WTC11 (cell line): ENCODE results near the gene ZSCAN5C. TPM values are rescaled to one million over a fixed set of nuclear protein-coding genes. Genes with fewer than 3 reads are reported as not detected.

ENCODE experiments used
- ATAC-seq: fragments of 200-7000 bp; cut with Tn5 transposase; 2 replicates; pipeline ENCODE4 v1.10.0; 2021; ENCODE audit warnings: mild to moderate bottlenecking, moderate library complexity
- CTCF ChIA-PET: fragments of 300-600 bp; sonication (Branson Sonifier 250); formaldehyde crosslinking; loops from one replicate; lab custom pipeline; 2021; ENCODE audit warnings: antibody characterized with exemption; lab: Charles Lee
- POLR2A ChIA-PET: fragments of 350-600 bp; sonication (Branson Sonifier 250); formaldehyde crosslinking; loops from one replicate; lab custom pipeline; 2021; ENCODE audit warnings: antibody characterized with exemption; lab: Charles Lee
- DNase-seq: peaks from one replicate; pipeline ENCODE4 v3.0.0; 2021; ENCODE audit warnings: low spot score
- H3K27ac Mint-ChIP-seq: 2 replicates; pipeline ENCODE4 v1.8.0; 2021; ENCODE audit warnings: mixed read lengths
- H3K27me3 Mint-ChIP-seq: 2 replicates; pipeline ENCODE4 v1.8.0; 2021; ENCODE audit warnings: low read depth, mild to moderate bottlenecking, moderate library complexity, mixed read lengths
- H3K36me3 Mint-ChIP-seq: 2 replicates; pipeline ENCODE4 v1.8.0; 2021; ENCODE audit warnings: mixed read lengths
- H3K4me1 Mint-ChIP-seq: 2 replicates; pipeline ENCODE4 v1.8.0; 2022; ENCODE audit warnings: mixed read lengths
- H3K4me3 Mint-ChIP-seq: 2 replicates; pipeline ENCODE4 v1.8.0; 2021; ENCODE audit warnings: mild to moderate bottlenecking, moderate library complexity, mixed read lengths
- H3K9me3 Mint-ChIP-seq: 2 replicates; pipeline ENCODE4 v1.8.0; 2021; ENCODE audit warnings: mixed read lengths
- FOXP1 ChIP-seq: sonication (generic); formaldehyde crosslinking; IDR thresholded peaks from 2 replicates; pipeline ENCODE4 v1.8.0; 2022; ENCODE audit warnings: missing genetic modification reagents, mild to moderate bottlenecking, moderate library complexity, borderline replicate concordance
- GRHL2 ChIP-seq: fragments of 250-450 bp; sonication (Bioruptor Pico); IDR thresholded peaks from 2 replicates; pipeline ENCODE4 v1.8.0; 2022; ENCODE audit warnings: mild to moderate bottlenecking, moderate library complexity; ENCODE audit not compliant: insufficient replicate concordance, severe bottlenecking
- GTF2I ChIP-seq: fragments of 250-450 bp; sonication (Bioruptor Pico); conservative IDR thresholded peaks from 2 replicates; pipeline ENCODE4 v1.4.0; 2021; ENCODE audit warnings: mild to moderate bottlenecking
- NFYB ChIP-seq: sonication (generic); formaldehyde crosslinking; conservative IDR thresholded peaks from 2 replicates; pipeline ENCODE4 v1.8.0; 2022; ENCODE audit warnings: low read depth, missing genetic modification reagents
- TCF7 ChIP-seq: sonication (generic); formaldehyde crosslinking; IDR thresholded peaks from 2 replicates; pipeline ENCODE4 v1.8.0; 2022; ENCODE audit warnings: mild to moderate bottlenecking, low read depth, missing genetic modification reagents, moderate library complexity
- ZNF396 ChIP-seq: fragments of 250-450 bp; sonication (Bioruptor Pico); IDR thresholded peaks from 2 replicates; pipeline ENCODE4 v1.8.0; 2021; ENCODE audit warnings: mild to moderate bottlenecking, moderate library complexity, borderline replicate concordance
- ZNF423 ChIP-seq: fragments of 250-450 bp; sonication (Bioruptor Pico); IDR thresholded peaks from 2 replicates; pipeline ENCODE4 v2.1.2; 2022; ENCODE audit warnings: mild to moderate bottlenecking, moderate library complexity
- total RNA-seq: library from RNA; stranded (reverse); gene quantifications from 3 replicates; pipeline ENCODE4 v1.2.3, GENCODE V29; 2021
- TF ChIP-seq, protein P1 (sequence below): fragments of 250-450 bp; sonication (Bioruptor Pico); IDR thresholded peaks from 2 replicates; pipeline ENCODE4 v2.1.2; 2022; ENCODE audit warnings: mild to moderate bottlenecking, moderate library complexity
- TF ChIP-seq, protein P2 (sequence below): fragments of 250-450 bp; sonication (Bioruptor Pico); IDR thresholded peaks from 2 replicates; pipeline ENCODE4 v1.8.0; 2021; ENCODE audit warnings: mild to moderate bottlenecking
- TF ChIP-seq, protein P3 (sequence below): sonication (generic); formaldehyde crosslinking; IDR thresholded peaks from 2 replicates; pipeline ENCODE4 v1.8.1; 2023; ENCODE audit warnings: mild to moderate bottlenecking, missing genetic modification reagents, moderate library complexity
- TF ChIP-seq, protein P4 (sequence below): fragments of 200-600 bp; IDR thresholded peaks from 2 replicates; pipeline ENCODE4 v1.8.0; 2022; ENCODE audit warnings: antibody characterized with exemption
- TF ChIP-seq, protein P5 (sequence below): sonication (generic); formaldehyde crosslinking; IDR thresholded peaks from 2 replicates; pipeline ENCODE4 v1.8.0; 2022; ENCODE audit warnings: mild to moderate bottlenecking, missing genetic modification reagents
- TF ChIP-seq, protein P6 (sequence below): sonication (generic); formaldehyde crosslinking; IDR thresholded peaks from 2 replicates; pipeline ENCODE4 v1.8.1; 2023; ENCODE audit warnings: mild to moderate bottlenecking, missing genetic modification reagents, borderline replicate concordance
- TF ChIP-seq, protein P7 (sequence below): sonication (generic); formaldehyde crosslinking; IDR thresholded peaks from 2 replicates; pipeline ENCODE4 v1.8.0; 2023; ENCODE audit warnings: mild to moderate bottlenecking, missing genetic modification reagents
- TF ChIP-seq, protein P8 (sequence below): sonication (generic); formaldehyde crosslinking; IDR thresholded peaks from 2 replicates; pipeline ENCODE4 v1.8.0; 2022; ENCODE audit warnings: mild to moderate bottlenecking, missing genetic modification reagents

Gene ZSCAN5C
- total RNA-seq, 1 experiment from 2014 or later, result not detected

DNA sequence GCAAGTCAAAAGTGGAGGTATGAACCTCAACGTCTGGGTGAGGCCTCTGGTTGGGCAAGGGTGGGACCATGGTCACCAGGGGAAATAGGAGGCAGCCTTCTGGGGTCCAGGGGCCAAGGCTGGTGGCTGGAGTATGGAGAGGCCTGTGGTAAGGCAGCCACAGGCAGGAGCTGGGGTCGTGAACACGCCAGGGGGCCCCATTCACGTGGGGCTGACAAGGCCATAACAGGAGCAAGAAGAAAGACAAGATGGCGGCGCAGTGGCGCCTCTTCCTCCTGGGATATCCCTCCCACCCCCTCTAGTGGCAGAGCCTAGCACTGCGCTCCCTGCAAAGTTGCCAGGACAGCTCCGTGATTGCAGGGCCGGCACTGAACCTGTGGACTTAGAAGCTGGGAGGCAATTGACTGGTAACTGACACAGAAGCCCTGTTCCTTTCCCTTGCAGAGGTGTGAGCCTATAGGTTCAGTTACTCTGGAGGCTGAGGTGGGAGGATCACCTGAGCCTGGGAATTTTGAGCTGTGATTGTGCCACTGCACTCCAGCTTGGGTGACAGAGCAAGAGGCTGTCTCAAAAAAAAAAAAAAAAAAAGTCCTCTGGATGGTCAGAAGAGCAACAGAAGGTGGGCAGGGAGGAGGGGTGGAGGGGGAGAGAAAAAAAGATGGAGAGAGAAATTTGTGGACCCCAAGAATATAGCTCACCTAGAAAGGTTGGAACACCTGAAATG is 50.8 kb downstream of the ZSCAN5C start:
- Mint-ChIP-seq H3K36me3 (peaks cover 12% of the 10 kb centered on the region), H3K4me1 (no peaks in the 10 kb centered on the region), H3K4me3 (no peak overlapping the region), H3K9me3 (peaks cover 13% of the 10 kb centered on the region)
- CTCF ChIA-PET, result interaction anchor here (0.5 to 5.3 kb wide), 51 partner anchors 8 to 680 kb away, joined by 3 to 48 read pairs (median 5); partner anchors contain the start of genes EDDM13, GALP and ZSCAN5A
- POLR2A ChIA-PET, result interaction anchor here (0.7 to 1.0 kb wide), 2 partner anchors 98 to 193 kb away, joined by 3 to 4 read pairs; no protein-coding TSS in a partner anchor
- ATAC-seq, result peak; percentile 97
- TF ChIP-seq, protein P1, sequence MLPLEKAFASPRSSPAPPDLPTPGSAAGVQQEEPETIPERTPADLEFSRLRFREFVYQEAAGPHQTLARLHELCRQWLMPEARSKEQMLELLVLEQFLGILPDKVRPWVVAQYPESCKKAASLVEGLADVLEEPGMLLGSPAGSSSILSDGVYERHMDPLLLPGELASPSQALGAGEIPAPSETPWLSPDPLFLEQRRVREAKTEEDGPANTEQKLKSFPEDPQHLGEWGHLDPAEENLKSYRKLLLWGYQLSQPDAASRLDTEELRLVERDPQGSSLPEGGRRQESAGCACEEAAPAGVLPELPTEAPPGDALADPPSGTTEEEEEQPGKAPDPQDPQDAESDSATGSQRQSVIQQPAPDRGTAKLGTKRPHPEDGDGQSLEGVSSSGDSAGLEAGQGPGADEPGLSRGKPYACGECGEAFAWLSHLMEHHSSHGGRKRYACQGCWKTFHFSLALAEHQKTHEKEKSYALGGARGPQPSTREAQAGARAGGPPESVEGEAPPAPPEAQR (CRISPR knock-in tag), result 0 out of 2 replicates have a peak, but pooled peaks have one; percentile 59
- TF ChIP-seq, protein P2, sequence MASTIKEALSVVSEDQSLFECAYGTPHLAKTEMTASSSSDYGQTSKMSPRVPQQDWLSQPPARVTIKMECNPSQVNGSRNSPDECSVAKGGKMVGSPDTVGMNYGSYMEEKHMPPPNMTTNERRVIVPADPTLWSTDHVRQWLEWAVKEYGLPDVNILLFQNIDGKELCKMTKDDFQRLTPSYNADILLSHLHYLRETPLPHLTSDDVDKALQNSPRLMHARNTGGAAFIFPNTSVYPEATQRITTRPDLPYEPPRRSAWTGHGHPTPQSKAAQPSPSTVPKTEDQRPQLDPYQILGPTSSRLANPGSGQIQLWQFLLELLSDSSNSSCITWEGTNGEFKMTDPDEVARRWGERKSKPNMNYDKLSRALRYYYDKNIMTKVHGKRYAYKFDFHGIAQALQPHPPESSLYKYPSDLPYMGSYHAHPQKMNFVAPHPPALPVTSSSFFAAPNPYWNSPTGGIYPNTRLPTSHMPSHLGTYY (CRISPR knock-in tag), result 0 out of 2 replicates have a peak, but pooled peaks have one; percentile 24
- TF ChIP-seq ZNF423 (CRISPR knock-in tag) (peak; percentile 22; the same call in 1 of the 2 replicates), NFYB (no peak), FOXP1 (CRISPR knock-in tag) (no peak), GTF2I (0 out of 2 replicates have a peak, but pooled peaks have one; percentile 10), ZNF396 (CRISPR knock-in tag) (peak; percentile 89; the same call in 1 of the 2 replicates)
- TF ChIP-seq, protein P3, sequence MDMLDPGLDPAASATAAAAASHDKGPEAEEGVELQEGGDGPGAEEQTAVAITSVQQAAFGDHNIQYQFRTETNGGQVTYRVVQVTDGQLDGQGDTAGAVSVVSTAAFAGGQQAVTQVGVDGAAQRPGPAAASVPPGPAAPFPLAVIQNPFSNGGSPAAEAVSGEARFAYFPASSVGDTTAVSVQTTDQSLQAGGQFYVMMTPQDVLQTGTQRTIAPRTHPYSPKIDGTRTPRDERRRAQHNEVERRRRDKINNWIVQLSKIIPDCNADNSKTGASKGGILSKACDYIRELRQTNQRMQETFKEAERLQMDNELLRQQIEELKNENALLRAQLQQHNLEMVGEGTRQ (CRISPR knock-in tag), result no peak
- TF ChIP-seq, protein P4, sequence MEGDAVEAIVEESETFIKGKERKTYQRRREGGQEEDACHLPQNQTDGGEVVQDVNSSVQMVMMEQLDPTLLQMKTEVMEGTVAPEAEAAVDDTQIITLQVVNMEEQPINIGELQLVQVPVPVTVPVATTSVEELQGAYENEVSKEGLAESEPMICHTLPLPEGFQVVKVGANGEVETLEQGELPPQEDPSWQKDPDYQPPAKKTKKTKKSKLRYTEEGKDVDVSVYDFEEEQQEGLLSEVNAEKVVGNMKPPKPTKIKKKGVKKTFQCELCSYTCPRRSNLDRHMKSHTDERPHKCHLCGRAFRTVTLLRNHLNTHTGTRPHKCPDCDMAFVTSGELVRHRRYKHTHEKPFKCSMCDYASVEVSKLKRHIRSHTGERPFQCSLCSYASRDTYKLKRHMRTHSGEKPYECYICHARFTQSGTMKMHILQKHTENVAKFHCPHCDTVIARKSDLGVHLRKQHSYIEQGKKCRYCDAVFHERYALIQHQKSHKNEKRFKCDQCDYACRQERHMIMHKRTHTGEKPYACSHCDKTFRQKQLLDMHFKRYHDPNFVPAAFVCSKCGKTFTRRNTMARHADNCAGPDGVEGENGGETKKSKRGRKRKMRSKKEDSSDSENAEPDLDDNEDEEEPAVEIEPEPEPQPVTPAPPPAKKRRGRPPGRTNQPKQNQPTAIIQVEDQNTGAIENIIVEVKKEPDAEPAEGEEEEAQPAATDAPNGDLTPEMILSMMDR, result peak; percentile 91
- TF ChIP-seq, protein P5, sequence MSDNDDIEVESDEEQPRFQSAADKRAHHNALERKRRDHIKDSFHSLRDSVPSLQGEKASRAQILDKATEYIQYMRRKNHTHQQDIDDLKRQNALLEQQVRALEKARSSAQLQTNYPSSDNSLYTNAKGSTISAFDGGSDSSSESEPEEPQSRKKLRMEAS (CRISPR knock-in tag), result peak; percentile 66; the same call in 1 of the 2 replicates
- TF ChIP-seq, all 79 proteins: peak for 7
- peak; percentile 96 for DNase-seq
- Mint-ChIP-seq H3K27me3 (peaks cover 12% of the 10 kb centered on the region; the same call in 1 of the 2 replicates), H3K27ac (no peak overlapping the region)

DNA sequence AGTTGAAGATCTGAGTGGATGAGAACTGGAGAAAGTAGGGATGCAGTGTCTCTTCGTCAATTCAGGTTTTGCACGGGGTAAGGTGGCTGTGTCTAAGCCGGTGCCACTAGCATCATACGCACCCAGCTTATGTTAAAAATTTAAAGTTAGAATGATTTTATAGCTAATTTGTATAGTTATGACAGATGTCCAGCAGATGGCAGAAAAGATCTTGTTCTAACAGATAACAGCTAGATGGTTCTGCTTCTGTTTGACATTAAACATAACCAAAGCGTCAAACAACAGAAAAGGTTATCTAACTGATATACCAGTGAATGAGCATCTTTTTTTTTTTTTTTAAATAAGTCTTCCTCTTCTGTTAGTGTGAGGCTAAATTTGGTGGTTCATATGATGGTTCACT is 51.7 kb downstream of the ZSCAN5C start:
- H3K27me3 Mint-ChIP-seq, result peaks cover 12% of the 10 kb centered on the region; the same call in 1 of the 2 replicates
- ATAC-seq (no peak), DNase-seq (no peak)
- CTCF ChIA-PET, result interaction anchor here (0.6 to 5.3 kb wide), 38 partner anchors 7 to 188 kb away, joined by 3 to 48 read pairs (median 6); partner anchors contain the start of genes EDDM13 and ZSCAN5A
- peaks cover 12% of the 10 kb centered on the region for H3K36me3 Mint-ChIP-seq
- POLR2A ChIA-PET, result interaction anchor here (0.9 to 1.0 kb wide), 2 partner anchors 99 to 118 kb away, joined by 3 read pairs; no protein-coding TSS in a partner anchor
- H3K4me3 Mint-ChIP-seq, result no peak overlapping the region
- no peak overlapping the region for H3K27ac Mint-ChIP-seq
- H3K4me1 Mint-ChIP-seq, result no peaks in the 10 kb centered on the region
- peaks cover 13% of the 10 kb centered on the region for H3K9me3 Mint-ChIP-seq
- TF ChIP-seq GRHL2 (CRISPR knock-in tag) (no peak), TCF7 (CRISPR knock-in tag) (no peak), NFYB (no peak)
- TF ChIP-seq, protein P6, sequence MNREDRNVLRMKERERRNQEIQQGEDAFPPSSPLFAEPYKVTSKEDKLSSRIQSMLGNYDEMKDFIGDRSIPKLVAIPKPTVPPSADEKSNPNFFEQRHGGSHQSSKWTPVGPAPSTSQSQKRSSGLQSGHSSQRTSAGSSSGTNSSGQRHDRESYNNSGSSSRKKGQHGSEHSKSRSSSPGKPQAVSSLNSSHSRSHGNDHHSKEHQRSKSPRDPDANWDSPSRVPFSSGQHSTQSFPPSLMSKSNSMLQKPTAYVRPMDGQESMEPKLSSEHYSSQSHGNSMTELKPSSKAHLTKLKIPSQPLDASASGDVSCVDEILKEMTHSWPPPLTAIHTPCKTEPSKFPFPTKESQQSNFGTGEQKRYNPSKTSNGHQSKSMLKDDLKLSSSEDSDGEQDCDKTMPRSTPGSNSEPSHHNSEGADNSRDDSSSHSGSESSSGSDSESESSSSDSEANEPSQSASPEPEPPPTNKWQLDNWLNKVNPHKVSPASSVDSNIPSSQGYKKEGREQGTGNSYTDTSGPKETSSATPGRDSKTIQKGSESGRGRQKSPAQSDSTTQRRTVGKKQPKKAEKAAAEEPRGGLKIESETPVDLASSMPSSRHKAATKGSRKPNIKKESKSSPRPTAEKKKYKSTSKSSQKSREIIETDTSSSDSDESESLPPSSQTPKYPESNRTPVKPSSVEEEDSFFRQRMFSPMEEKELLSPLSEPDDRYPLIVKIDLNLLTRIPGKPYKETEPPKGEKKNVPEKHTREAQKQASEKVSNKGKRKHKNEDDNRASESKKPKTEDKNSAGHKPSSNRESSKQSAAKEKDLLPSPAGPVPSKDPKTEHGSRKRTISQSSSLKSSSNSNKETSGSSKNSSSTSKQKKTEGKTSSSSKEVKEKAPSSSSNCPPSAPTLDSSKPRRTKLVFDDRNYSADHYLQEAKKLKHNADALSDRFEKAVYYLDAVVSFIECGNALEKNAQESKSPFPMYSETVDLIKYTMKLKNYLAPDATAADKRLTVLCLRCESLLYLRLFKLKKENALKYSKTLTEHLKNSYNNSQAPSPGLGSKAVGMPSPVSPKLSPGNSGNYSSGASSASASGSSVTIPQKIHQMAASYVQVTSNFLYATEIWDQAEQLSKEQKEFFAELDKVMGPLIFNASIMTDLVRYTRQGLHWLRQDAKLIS (CRISPR knock-in tag), result no peak
- TF ChIP-seq, protein P7, sequence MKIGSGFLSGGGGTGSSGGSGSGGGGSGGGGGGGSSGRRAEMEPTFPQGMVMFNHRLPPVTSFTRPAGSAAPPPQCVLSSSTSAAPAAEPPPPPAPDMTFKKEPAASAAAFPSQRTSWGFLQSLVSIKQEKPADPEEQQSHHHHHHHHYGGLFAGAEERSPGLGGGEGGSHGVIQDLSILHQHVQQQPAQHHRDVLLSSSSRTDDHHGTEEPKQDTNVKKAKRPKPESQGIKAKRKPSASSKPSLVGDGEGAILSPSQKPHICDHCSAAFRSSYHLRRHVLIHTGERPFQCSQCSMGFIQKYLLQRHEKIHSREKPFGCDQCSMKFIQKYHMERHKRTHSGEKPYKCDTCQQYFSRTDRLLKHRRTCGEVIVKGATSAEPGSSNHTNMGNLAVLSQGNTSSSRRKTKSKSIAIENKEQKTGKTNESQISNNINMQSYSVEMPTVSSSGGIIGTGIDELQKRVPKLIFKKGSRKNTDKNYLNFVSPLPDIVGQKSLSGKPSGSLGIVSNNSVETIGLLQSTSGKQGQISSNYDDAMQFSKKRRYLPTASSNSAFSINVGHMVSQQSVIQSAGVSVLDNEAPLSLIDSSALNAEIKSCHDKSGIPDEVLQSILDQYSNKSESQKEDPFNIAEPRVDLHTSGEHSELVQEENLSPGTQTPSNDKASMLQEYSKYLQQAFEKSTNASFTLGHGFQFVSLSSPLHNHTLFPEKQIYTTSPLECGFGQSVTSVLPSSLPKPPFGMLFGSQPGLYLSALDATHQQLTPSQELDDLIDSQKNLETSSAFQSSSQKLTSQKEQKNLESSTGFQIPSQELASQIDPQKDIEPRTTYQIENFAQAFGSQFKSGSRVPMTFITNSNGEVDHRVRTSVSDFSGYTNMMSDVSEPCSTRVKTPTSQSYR, result no peak
- TF ChIP-seq, protein P8, sequence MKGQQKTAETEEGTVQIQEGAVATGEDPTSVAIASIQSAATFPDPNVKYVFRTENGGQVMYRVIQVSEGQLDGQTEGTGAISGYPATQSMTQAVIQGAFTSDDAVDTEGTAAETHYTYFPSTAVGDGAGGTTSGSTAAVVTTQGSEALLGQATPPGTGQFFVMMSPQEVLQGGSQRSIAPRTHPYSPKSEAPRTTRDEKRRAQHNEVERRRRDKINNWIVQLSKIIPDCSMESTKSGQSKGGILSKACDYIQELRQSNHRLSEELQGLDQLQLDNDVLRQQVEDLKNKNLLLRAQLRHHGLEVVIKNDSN (CRISPR knock-in tag), result no peak
